SK-N-MC (cell line): Measurements from ENCODE around the gene DNAH6.

Source experiments
- EZH2 ChIP-seq: fragments of 200-600 bp; sonication (generic); IDR thresholded peaks from one replicate; pipeline ENCODE4 v1.6.1; 2017; ENCODE audit warnings: antibody characterized with exemption
- FOXP2 ChIP-seq: optimal IDR thresholded peaks from 2 replicates; pipeline ENCODE3; 2011; ENCODE audit warnings: mild to moderate bottlenecking, moderate library complexity; ENCODE audit not compliant: insufficient read depth; ENCODE audit errors: extremely low read length, control extremely low read depth
- POLR2AphosphoS5 ChIP-seq: IDR thresholded peaks from 2 replicates; pipeline ENCODE4 v1.6.1; 2012; ENCODE audit warnings: mild to moderate bottlenecking, low read depth, low read length, borderline replicate concordance

GRCh38 chr2:84723831-84724230, 207.5 kb downstream of the DNAH6 start:
- TF ChIP-seq EZH2, result no peak
- TF ChIP-seq POLR2AphosphoS5, result no peak
- no peak for TF ChIP-seq FOXP2
